Measurements from ENCODE around the gene SH3TC2. TPM values are rescaled to one million over a fixed set of nuclear protein-coding genes. Genes with fewer than 3 reads are reported as not detected.

SH3TC2 gene
- polyA plus RNA-seq, 1 donor (not counting 4 experiments of a cell fraction or from before 2014, with no cell fraction given) = 19.0 TPM

DNA sequence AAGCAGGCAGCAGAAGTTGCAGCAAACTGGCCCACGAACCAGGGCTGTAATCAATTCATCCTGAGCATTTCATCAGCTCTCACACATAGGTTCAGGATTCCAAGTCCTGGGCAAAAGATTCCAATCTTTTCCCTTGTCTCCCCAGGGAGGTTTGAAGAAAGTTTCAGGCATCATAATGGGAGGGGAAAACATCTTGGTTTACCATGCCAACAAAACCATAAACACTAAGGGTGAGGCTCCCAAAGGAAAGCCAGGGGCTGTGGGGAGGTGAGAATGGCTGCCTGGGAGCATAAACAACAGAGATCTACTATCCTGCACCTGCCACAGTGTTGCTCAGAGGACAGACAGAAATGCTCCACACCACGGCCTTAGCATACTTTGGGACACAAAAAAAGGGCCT, 94.6 kb downstream of the SH3TC2 start:
- Histone ChIP-seq H3K9me3 (ENCODE audit: control insufficient read depth, low read depth, low read length) (no peaks in the 10 kb centered on the region), H3K9ac (ENCODE audit: control insufficient read depth, extremely low read depth, insufficient read depth, low read length) (no peak overlapping the region), H3K4me1 (ENCODE audit: control insufficient read depth, extremely low read depth, insufficient read depth, low read length) (peaks cover 68% of the 10 kb centered on the region), H3K79me2 (ENCODE audit: control insufficient read depth, insufficient read depth, low read length) (no peaks in the 10 kb centered on the region), H3K4me2 (ENCODE audit: control insufficient read depth, extremely low read depth, insufficient read depth, low read depth, low read length) (no peak overlapping the region), H3K27me3 (ENCODE audit: control insufficient read depth, extremely low read depth, insufficient read depth, low read length) (no peaks in the 10 kb centered on the region), H3K36me3 (ENCODE audit: control insufficient read depth in 2 of 2, extremely low read depth in 1 of 2, insufficient read depth in 2 of 2, low read length in 2 of 2) (no peaks in the 10 kb centered on the region), H3K4me3 (ENCODE audit: control insufficient read depth in 2 of 3, extremely low read depth in 1 of 3, insufficient read depth in 2 of 3, low read depth in 1 of 3, low read length in 3 of 3) (no peak overlapping the region), H3K9me1 (ENCODE audit: control insufficient read depth, extremely low read depth, insufficient read depth, low read length) (no peaks in the 10 kb centered on the region), H2AFZ (ENCODE audit: control insufficient read depth, low read length) (no peak overlapping the region), H3K27ac (ENCODE audit: control insufficient read depth, insufficient read depth, low read length) (no peak overlapping the region), H4K20me1 (ENCODE audit: control insufficient read depth, extremely low read depth, insufficient read depth, low read length) (no peaks in the 10 kb centered on the region)
- FAIRE-seq = no peak
- dilution Hi-C loops (cut with MboI; ENCODE audit: extremely low pct_ligation_motif_present, low sequenced_read_pairs) = no loop called here
- TF ChIP-seq, protein P1, sequence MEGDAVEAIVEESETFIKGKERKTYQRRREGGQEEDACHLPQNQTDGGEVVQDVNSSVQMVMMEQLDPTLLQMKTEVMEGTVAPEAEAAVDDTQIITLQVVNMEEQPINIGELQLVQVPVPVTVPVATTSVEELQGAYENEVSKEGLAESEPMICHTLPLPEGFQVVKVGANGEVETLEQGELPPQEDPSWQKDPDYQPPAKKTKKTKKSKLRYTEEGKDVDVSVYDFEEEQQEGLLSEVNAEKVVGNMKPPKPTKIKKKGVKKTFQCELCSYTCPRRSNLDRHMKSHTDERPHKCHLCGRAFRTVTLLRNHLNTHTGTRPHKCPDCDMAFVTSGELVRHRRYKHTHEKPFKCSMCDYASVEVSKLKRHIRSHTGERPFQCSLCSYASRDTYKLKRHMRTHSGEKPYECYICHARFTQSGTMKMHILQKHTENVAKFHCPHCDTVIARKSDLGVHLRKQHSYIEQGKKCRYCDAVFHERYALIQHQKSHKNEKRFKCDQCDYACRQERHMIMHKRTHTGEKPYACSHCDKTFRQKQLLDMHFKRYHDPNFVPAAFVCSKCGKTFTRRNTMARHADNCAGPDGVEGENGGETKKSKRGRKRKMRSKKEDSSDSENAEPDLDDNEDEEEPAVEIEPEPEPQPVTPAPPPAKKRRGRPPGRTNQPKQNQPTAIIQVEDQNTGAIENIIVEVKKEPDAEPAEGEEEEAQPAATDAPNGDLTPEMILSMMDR (optimal IDR thresholded peaks at IDR 0.05 in 1 of 3, IDR thresholded peaks at IDR 0.05 in 1 of 3, conservative IDR thresholded peaks at IDR 0.05 in 1 of 3; ENCODE audit: extremely low read depth in 1 of 3, insufficient read depth in 2 of 3, low read length in 3 of 3) = no peak
- no peak for TF ChIP-seq EZH2 (IDR thresholded peaks at IDR 0.05; ENCODE audit: low read length)
- no peak for DNase-seq (ENCODE audit: low read depth, low spot score)

DNA sequence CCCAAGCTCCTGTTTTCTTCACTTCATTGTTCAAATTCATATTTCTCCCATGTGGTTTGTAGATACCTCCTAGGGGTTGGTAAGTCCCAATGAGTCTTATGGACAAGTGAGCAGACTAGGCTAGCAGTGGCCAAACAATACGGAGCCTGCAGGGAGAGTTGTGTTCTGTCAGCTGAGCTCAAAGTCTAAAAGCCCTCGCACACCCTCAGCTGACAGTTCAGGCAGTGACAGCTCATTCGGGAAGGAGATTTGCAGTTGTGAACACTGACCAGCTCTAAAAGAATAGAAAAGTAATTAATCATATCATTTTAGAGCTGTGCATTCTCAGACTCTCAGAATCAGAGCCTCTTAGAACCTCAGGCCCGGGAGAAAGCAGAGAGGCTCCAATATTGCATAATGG, 95.1 kb downstream of the SH3TC2 start:
- H4K20me1 ChIP-seq (ENCODE audit: control insufficient read depth, extremely low read depth, insufficient read depth, low read length) = no peaks in the 10 kb centered on the region
- no peaks in the 10 kb centered on the region for H3K36me3 ChIP-seq (ENCODE audit: control insufficient read depth in 2 of 2, extremely low read depth in 1 of 2, insufficient read depth in 2 of 2, low read length in 2 of 2)
- no peak overlapping the region for H3K4me3 ChIP-seq (ENCODE audit: control insufficient read depth in 2 of 3, extremely low read depth in 1 of 3, insufficient read depth in 2 of 3, low read depth in 1 of 3, low read length in 3 of 3)
- dilution Hi-C loops (cut with MboI; ENCODE audit: extremely low pct_ligation_motif_present, low sequenced_read_pairs) = no loop called here
- peaks cover 63% of the 10 kb centered on the region for H3K4me1 ChIP-seq (ENCODE audit: control insufficient read depth, extremely low read depth, insufficient read depth, low read length)
- H3K9me3 ChIP-seq (ENCODE audit: control insufficient read depth, low read depth, low read length) = no peaks in the 10 kb centered on the region
- no peak overlapping the region for H3K27ac ChIP-seq (ENCODE audit: control insufficient read depth, insufficient read depth, low read length)
- no peaks in the 10 kb centered on the region for H3K79me2 ChIP-seq (ENCODE audit: control insufficient read depth, insufficient read depth, low read length)
- H3K9me1 ChIP-seq (ENCODE audit: control insufficient read depth, extremely low read depth, insufficient read depth, low read length) = no peaks in the 10 kb centered on the region
- H3K4me2 ChIP-seq (ENCODE audit: control insufficient read depth, extremely low read depth, insufficient read depth, low read depth, low read length) = no peak overlapping the region
- FAIRE-seq (no peak), DNase-seq (ENCODE audit: low read depth, low spot score) (no peak)
- no peak overlapping the region for H2AFZ ChIP-seq (ENCODE audit: control insufficient read depth, low read length)
- H3K9ac ChIP-seq (ENCODE audit: control insufficient read depth, extremely low read depth, insufficient read depth, low read length) = peak overlapping the region; percentile 24
- TF ChIP-seq, protein P1 (optimal IDR thresholded peaks at IDR 0.05 in 1 of 3, IDR thresholded peaks at IDR 0.05 in 1 of 3, conservative IDR thresholded peaks at IDR 0.05 in 1 of 3; ENCODE audit: extremely low read depth in 1 of 3, insufficient read depth in 2 of 3, low read length in 3 of 3) = no peak
- H3K27me3 ChIP-seq (ENCODE audit: control insufficient read depth, extremely low read depth, insufficient read depth, low read length) = no peaks in the 10 kb centered on the region

All from keratinocyte (primary cell).